Hepatocyte (in vitro differentiated cells): ENCODE data around the gene TYRP1.

Experiments used
- EZH2phosphoT487 ChIP-seq: fragments of 200-600 bp; sonication (generic); IDR thresholded peaks from one replicate; pipeline ENCODE4 v1.6.1; 2018; ENCODE audit warnings: antibody characterized with exemption, mild to moderate bottlenecking, low read depth, moderate library complexity; ENCODE audit not compliant: unreplicated experiment, severe bottlenecking
- TF ChIP-seq, protein P1 (sequence below): fragments of 200-600 bp; sonication (generic); IDR thresholded peaks from 2 replicates; pipeline ENCODE4 v1.5.1; 2016; ENCODE audit warnings: antibody characterized with exemption, mild to moderate bottlenecking; ENCODE audit not compliant: poor library complexity

GRCh38 chr9:12666813-12667212 is 26.4 kb upstream of the TYRP1 start:
- TF ChIP-seq, protein P1, sequence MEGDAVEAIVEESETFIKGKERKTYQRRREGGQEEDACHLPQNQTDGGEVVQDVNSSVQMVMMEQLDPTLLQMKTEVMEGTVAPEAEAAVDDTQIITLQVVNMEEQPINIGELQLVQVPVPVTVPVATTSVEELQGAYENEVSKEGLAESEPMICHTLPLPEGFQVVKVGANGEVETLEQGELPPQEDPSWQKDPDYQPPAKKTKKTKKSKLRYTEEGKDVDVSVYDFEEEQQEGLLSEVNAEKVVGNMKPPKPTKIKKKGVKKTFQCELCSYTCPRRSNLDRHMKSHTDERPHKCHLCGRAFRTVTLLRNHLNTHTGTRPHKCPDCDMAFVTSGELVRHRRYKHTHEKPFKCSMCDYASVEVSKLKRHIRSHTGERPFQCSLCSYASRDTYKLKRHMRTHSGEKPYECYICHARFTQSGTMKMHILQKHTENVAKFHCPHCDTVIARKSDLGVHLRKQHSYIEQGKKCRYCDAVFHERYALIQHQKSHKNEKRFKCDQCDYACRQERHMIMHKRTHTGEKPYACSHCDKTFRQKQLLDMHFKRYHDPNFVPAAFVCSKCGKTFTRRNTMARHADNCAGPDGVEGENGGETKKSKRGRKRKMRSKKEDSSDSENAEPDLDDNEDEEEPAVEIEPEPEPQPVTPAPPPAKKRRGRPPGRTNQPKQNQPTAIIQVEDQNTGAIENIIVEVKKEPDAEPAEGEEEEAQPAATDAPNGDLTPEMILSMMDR: no peak
- TF ChIP-seq EZH2phosphoT487: no peak
